Mesenchymal stem cell (in vitro differentiated cells and primary cell): ENCODE data around the gene PPP1R27.

Experiments used
- DNase-seq: peaks from one replicate; pipeline ENCODE4 v3.0.0-alpha.2; 2013
- H2AFZ ChIP-seq: one replicate; pipeline ENCODE4 v1.6.1; 2013; ENCODE audit warnings: low read depth, mild to moderate bottlenecking, control low read depth, inconsistent platforms, low read length, moderate library complexity
- H2AK5ac ChIP-seq: 2 replicates; pipeline ENCODE4 v1.6.1; 2013; ENCODE audit warnings: low read length, moderate library complexity, mild to moderate bottlenecking, inconsistent platforms; ENCODE audit not compliant: severe bottlenecking
- H2BK120ac ChIP-seq: one replicate; pipeline ENCODE4 v1.6.1; 2013; ENCODE audit warnings: low read depth, mild to moderate bottlenecking, inconsistent platforms, low read length, moderate library complexity
- H2BK12ac ChIP-seq, 2 experiments: one replicate each; pipeline ENCODE4 v1.6.1; 2013; ENCODE audit warnings: inconsistent platforms in 2 of 2, low read length in 2 of 2, mild to moderate bottlenecking in 2 of 2, moderate library complexity in 2 of 2, control low read depth in 1 of 2
- H2BK15ac ChIP-seq: one replicate; pipeline ENCODE4 v1.6.1; 2013; ENCODE audit warnings: mild to moderate bottlenecking, low read depth, inconsistent platforms; ENCODE audit not compliant: poor library complexity, severe bottlenecking
- H2BK5ac ChIP-seq: 2 replicates; pipeline ENCODE4 v1.6.1; 2013; ENCODE audit warnings: low read depth, mild to moderate bottlenecking, low read length, control low read depth, inconsistent platforms; ENCODE audit not compliant: poor library complexity, severe bottlenecking
- H3K14ac ChIP-seq, 2 experiments: one replicate each; pipeline ENCODE4 v1.6.1; 2013; ENCODE audit warnings: inconsistent platforms in 2 of 2, low read length in 2 of 2, control low read depth in 1 of 2, mild to moderate bottlenecking in 1 of 2, moderate library complexity in 1 of 2
- H3K18ac ChIP-seq, 2 experiments: one replicate each; pipeline ENCODE4 v1.6.1; 2013; ENCODE audit warnings: inconsistent platforms in 2 of 2, low read length in 2 of 2, control low read depth in 1 of 2, low read depth in 1 of 2, mild to moderate bottlenecking in 1 of 2
- H3K23ac ChIP-seq, 2 experiments: one replicate each; pipeline ENCODE4 v1.6.1; 2013; ENCODE audit warnings: inconsistent platforms in 2 of 2, low read length in 2 of 2, mild to moderate bottlenecking in 2 of 2, moderate library complexity in 2 of 2, control low read depth in 1 of 2
- H3K27ac ChIP-seq: 2 replicates; pipeline ENCODE4 v1.5.1; 2013; ENCODE audit warnings: mild to moderate bottlenecking, moderate library complexity, low read length, control low read depth, inconsistent platforms; ENCODE audit not compliant: poor library complexity, severe bottlenecking
- H3K27me3 ChIP-seq, 2 experiments: 2 replicates each; pipeline versions ENCODE4 v1.6.1 to v1.7.0; 2013; ENCODE audit warnings: low read length in 2 of 2, mild to moderate bottlenecking in 2 of 2, moderate library complexity in 2 of 2, control low read depth in 1 of 2, inconsistent platforms in 1 of 2; ENCODE audit not compliant: control insufficient read depth in 1 of 2, insufficient read depth in 1 of 2
- H3K36me3 ChIP-seq, 2 experiments: 2 replicates each; pipeline versions ENCODE4 v1.6.1 to v1.7.0; 2013; ENCODE audit warnings: low read length in 2 of 2, control low read depth in 1 of 2, inconsistent platforms in 1 of 2, low read depth in 1 of 2, mild to moderate bottlenecking in 1 of 2; ENCODE audit not compliant: insufficient read depth in 2 of 2, control insufficient read depth in 1 of 2
- H3K4ac ChIP-seq, 2 experiments: one replicate each; pipeline ENCODE4 v1.6.1; 2013; ENCODE audit warnings: inconsistent platforms in 2 of 2, low read length in 2 of 2, mild to moderate bottlenecking in 2 of 2, moderate library complexity in 2 of 2, control low read depth in 1 of 2, low read depth in 1 of 2
- H3K4me1 ChIP-seq: 2 replicates; pipeline ENCODE4 v1.6.1; 2013; ENCODE audit warnings: low read depth, low read length, control low read depth; ENCODE audit not compliant: control insufficient read depth, insufficient read depth
- H3K4me2 ChIP-seq: 2 replicates; pipeline ENCODE4 v1.6.1; 2013; ENCODE audit warnings: low read length, mild to moderate bottlenecking, inconsistent platforms; ENCODE audit not compliant: poor library complexity, severe bottlenecking
- H3K4me3 ChIP-seq, 2 experiments: 2 replicates each; pipeline versions ENCODE4 v1.5.1 to v1.7.0; 2013; ENCODE audit warnings: low read length in 2 of 2, mild to moderate bottlenecking in 2 of 2, control low read depth in 1 of 2, low read depth in 1 of 2; ENCODE audit not compliant: insufficient read depth in 1 of 2
- H3K79me1 ChIP-seq: replicated peaks from 2 replicates; pipeline ENCODE4 v1.6.1; 2013; ENCODE audit warnings: mild to moderate bottlenecking, control low read depth, low read length, inconsistent platforms; ENCODE audit not compliant: poor library complexity, severe bottlenecking
- H3K9ac ChIP-seq: 2 replicates; pipeline ENCODE4 v1.7.0; 2013; ENCODE audit warnings: mild to moderate bottlenecking, low read length, moderate library complexity
- H3K9me3 ChIP-seq: 2 replicates; pipeline ENCODE4 v1.7.0; 2013; ENCODE audit warnings: mild to moderate bottlenecking, low read length; ENCODE audit not compliant: control insufficient read depth
- H4K8ac ChIP-seq: one replicate; pipeline ENCODE4 v1.6.1; 2013; ENCODE audit warnings: inconsistent platforms, mild to moderate bottlenecking, low read length, moderate library complexity
- H4K91ac ChIP-seq: one replicate; pipeline ENCODE4 v1.6.1; 2013; ENCODE audit warnings: mild to moderate bottlenecking, low read length, inconsistent platforms
- WGBS: methylation state at CpG from one replicate; pipeline ENCODE4 v1.1.7; 2013; ENCODE audit warnings: mixed read lengths; 5-methylcytosine and 5-hydroxymethylcytosine counted together

PPP1R27 gene

GRCh38 chr17:81833160-81833920, 1.5 kb downstream of the PPP1R27 start, which contains the start of gene MCRIP1:
MCRIP1 (minus strand) TSS chr17:81833291; CDS start chr17:81824506, 8,785 bp downstream.
- peak within 1 kb of the TSS; percentile 93 for H4K8ac ChIP-seq
- H2BK120ac ChIP-seq: peak within 1 kb of the TSS; percentile 91
- peak within 1 kb of the TSS; percentile 34 for H3K27ac ChIP-seq
- peaks cover 22% of the 10 kb centered on the region for H3K79me1 ChIP-seq
- peak within 1 kb of the TSS; percentile 81 for H3K4me2 ChIP-seq
- H2BK5ac ChIP-seq: peak within 1 kb of the TSS; percentile 35
- peak within 1 kb of the TSS; percentile 84 to 97 for H3K4ac ChIP-seq
- H3K14ac ChIP-seq: peak within 1 kb of the TSS in 1 of 2 experiments; percentile 91
- H2AFZ ChIP-seq: peak within 1 kb of the TSS; percentile 47
- peak within 1 kb of the TSS; percentile 44 for H2BK15ac ChIP-seq
- H3K4me1 ChIP-seq: peaks cover 35% of the 10 kb centered on the region
- peak within 1 kb of the TSS; percentile 80 for H2AK5ac ChIP-seq
- WGBS: 2% methylated on average over 68 of the region's 76 CpGs
- H3K9me3 ChIP-seq: no peaks in the 10 kb centered on the region
- no peaks in the 10 kb centered on the region for H3K27me3 ChIP-seq
- H4K91ac ChIP-seq: peak within 1 kb of the TSS; percentile 99
- peak within 1 kb of the TSS; percentile 68 to 91 for H3K4me3 ChIP-seq
- H3K18ac ChIP-seq: peak within 1 kb of the TSS; percentile 94 to 95
- peak within 1 kb of the TSS in 1 of 2 experiments; percentile 81 for H3K23ac ChIP-seq
- peak; percentile 93 for DNase-seq
- peaks cover 4 to 11% of the 10 kb centered on the region in 2 experiments for H3K36me3 ChIP-seq
- peak within 1 kb of the TSS; percentile 55 to 91 for H2BK12ac ChIP-seq
- H3K9ac ChIP-seq: peak within 1 kb of the TSS; percentile 97

DNA sequence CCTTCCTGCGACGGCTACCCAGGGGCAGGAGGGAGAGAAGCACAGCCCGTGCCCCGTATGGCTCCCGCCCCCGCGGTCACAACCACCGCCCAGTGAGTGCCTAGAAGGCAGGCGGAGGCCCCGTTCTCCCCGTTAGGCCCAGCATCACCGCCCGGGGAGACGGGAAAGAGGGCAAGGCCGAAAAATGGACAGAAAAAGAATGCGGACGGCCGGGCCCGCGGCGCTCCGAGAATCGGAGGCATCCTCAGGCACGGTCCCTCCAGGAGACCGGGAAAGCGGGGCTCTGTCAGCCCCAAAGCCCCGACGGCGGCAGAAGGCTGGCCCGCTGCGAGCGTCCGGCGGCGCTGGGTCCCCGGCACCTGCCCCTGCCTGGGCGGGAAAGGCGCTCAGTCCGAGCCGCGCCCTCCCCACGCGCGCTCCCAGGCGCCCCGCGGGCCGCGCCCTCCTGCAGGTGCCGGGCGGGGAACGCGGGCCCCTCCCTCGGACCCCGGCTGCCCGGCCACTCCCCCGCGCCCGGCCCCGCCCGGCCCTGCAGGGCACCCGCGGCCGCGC, 2.2 kb downstream of the PPP1R27 start:
- H4K8ac ChIP-seq: peak overlapping the region; percentile 8
- H3K79me1 ChIP-seq: peaks cover 24% of the 10 kb centered on the region
- no peaks in the 10 kb centered on the region for H3K9me3 ChIP-seq
- H3K4me2 ChIP-seq: peak overlapping the region; percentile 58
- H2AK5ac ChIP-seq: no peak overlapping the region
- peaks cover 35% of the 10 kb centered on the region for H3K4me1 ChIP-seq
- no peaks in the 10 kb centered on the region for H3K27me3 ChIP-seq
- WGBS: under 1% methylated on average over 36 of the region's 65 CpGs
- peak overlapping the region in 1 of 2 experiments; percentile 81 for H3K23ac ChIP-seq
- peak overlapping the region; percentile 2 for H2BK120ac ChIP-seq
- peak overlapping the region in 1 of 2 experiments; percentile 40 for H2BK12ac ChIP-seq
- peak overlapping the region; percentile 29 to 75 for H3K4ac ChIP-seq
- no peak overlapping the region for H3K27ac ChIP-seq
- H2AFZ ChIP-seq: peak overlapping the region; percentile 1
- H3K9ac ChIP-seq: peak overlapping the region; percentile 92
- peak overlapping the region in 1 of 2 experiments; percentile 88 for H3K14ac ChIP-seq
- peak overlapping the region; percentile 68 to 91 for H3K4me3 ChIP-seq
- DNase-seq: peak; percentile 44
- peak overlapping the region; percentile 35 for H2BK5ac ChIP-seq
- H3K18ac ChIP-seq: peak overlapping the region; percentile 10 to 91
- H2BK15ac ChIP-seq: no peak overlapping the region
- H4K91ac ChIP-seq: peak overlapping the region; percentile 2
- H3K36me3 ChIP-seq: peaks cover 4 to 11% of the 10 kb centered on the region in 2 experiments

GRCh38 chr17:81831957-81832607, 2.8 kb downstream of the PPP1R27 start:
- H2BK15ac ChIP-seq: peak overlapping the region; percentile 31
- no peak overlapping the region for H2BK5ac ChIP-seq
- H2BK120ac ChIP-seq: no peak overlapping the region
- H3K9me3 ChIP-seq: no peaks in the 10 kb centered on the region
- peak overlapping the region; percentile 1 for H2AFZ ChIP-seq
- peak overlapping the region in 1 of 2 experiments; percentile 88 for H3K14ac ChIP-seq
- peak overlapping the region; percentile 29 to 75 for H3K4ac ChIP-seq
- peak overlapping the region; percentile 58 for H3K4me2 ChIP-seq
- peaks cover 24% of the 10 kb centered on the region for H3K79me1 ChIP-seq
- H3K4me3 ChIP-seq: peak overlapping the region; percentile 68 to 91
- H2AK5ac ChIP-seq: no peak overlapping the region
- DNase-seq: peak; percentile 41
- peak overlapping the region in 1 of 2 experiments; percentile 91 for H2BK12ac ChIP-seq
- H3K27me3 ChIP-seq: no peaks in the 10 kb centered on the region
- peak overlapping the region; percentile 14 for H4K91ac ChIP-seq
- 58% methylated on average over 18 of the region's 18 CpGs for WGBS
- H4K8ac ChIP-seq: peak overlapping the region; percentile 19
- H3K36me3 ChIP-seq: peaks cover 4 to 11% of the 10 kb centered on the region in 2 experiments
- H3K4me1 ChIP-seq: peaks cover 35% of the 10 kb centered on the region
- H3K18ac ChIP-seq: peak overlapping the region; percentile 10 to 91
- peak overlapping the region; percentile 92 for H3K9ac ChIP-seq
- H3K23ac ChIP-seq: peak overlapping the region in 1 of 2 experiments; percentile 81
- no peak overlapping the region for H3K27ac ChIP-seq
